ENCODE measurements around the gene LTBP4.

DNA sequence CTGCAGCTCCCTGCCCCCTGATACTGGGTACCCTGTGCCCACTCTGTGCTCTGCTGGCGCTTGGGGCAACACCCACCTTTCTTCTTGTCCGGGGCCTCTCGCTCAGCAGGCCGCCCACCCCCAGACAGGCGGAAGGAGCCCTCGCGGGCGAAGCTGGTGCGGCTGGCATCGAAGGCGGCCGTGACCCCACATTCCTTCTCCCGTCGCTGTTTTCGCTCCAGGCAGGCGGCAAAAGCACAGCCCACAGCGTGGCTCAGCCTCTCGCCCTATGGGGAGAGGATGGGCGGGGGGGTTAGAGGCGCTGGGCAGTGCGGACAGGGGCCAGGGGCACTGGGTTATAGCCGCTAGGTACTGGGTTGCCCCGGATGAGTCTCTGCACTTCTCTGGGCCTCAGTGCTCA, 76.0 kb downstream of the LTBP4 start:
- TF ChIP-seq POLR2A (IDR thresholded peaks at IDR 0.05; ENCODE audit: low read depth, low read length), result no peak
- TF ChIP-seq TAF1 (IDR thresholded peaks at IDR 0.05; ENCODE audit: low read depth, low read length), result no peak
- TF ChIP-seq POLR2AphosphoS5 (IDR thresholded peaks at IDR 0.05; ENCODE audit: low read depth, low read length), result no peak
- TF ChIP-seq POU2F2 (IDR thresholded peaks at IDR 0.05; ENCODE audit: low read depth, low read length), result no peak
- no peak for TF ChIP-seq SPI1 (IDR thresholded peaks at IDR 0.05; ENCODE audit: low read depth, low read length)
- no peak for TF ChIP-seq PAX5 (IDR thresholded peaks at IDR 0.05; ENCODE audit: insufficient read depth, low read length, severe bottlenecking)
